ENCODE results near the gene ELK4. TPM values are rescaled to one million over a fixed set of nuclear protein-coding genes. Genes with fewer than 3 reads are reported as not detected.

Gene ELK4
- total and polyA plus RNA-seq, 2 of the 8 experiments (the other 6 are each of a cell fraction or from before 2014, with no cell fraction given), result 2.9 to 26.3 TPM

GRCh38 chr1:205582471-205583291, 49.1 kb downstream of the ELK4 start:
- Histone ChIP-seq H3K23me2 (ENCODE audit: low read depth, low read length) (0 out of 2 replicates have a peak, but pooled peaks cover 2% of the 10 kb centered on the region), H3K27me3 (replicated peaks in 1 of 4; ENCODE audit: control insufficient read depth in 3 of 4, extremely low read depth in 1 of 4, insufficient read depth in 3 of 4, low read length in 3 of 4) (peaks cover 0 to 8% (median 1%) of the 10 kb centered on the region in 4 experiments; a peak in 3 of 7 replicates), H3K4ac (replicated peaks; ENCODE audit: insufficient read length, low read depth, low read length) (no peak overlapping the region), H4K91ac (replicated peaks; ENCODE audit: insufficient read length, low read length) (no peak overlapping the region), H2BK20ac (ENCODE audit: low read length) (no peak overlapping the region), H3K18ac (ENCODE audit: extremely low read depth, low read length) (no peak overlapping the region), H3K4me3 (ENCODE audit: extremely low read depth in 1 of 4, insufficient read depth in 2 of 4, low read depth in 3 of 4, low read length in 4 of 4) (no peak overlapping the region), H3K23ac (ENCODE audit: insufficient read length) (no peak overlapping the region), H2AFZ (ENCODE audit: low read length) (no peak overlapping the region), H3K36me3 (ENCODE audit: control insufficient read depth in 2 of 4, insufficient read depth in 4 of 4, low read length in 3 of 4) (no peaks in the 10 kb centered on the region), H3K4me1 (replicated peaks in 1 of 4; ENCODE audit: control insufficient read depth in 3 of 4, insufficient read depth in 4 of 4, low read length in 3 of 4) (peaks cover 0 to 8% (median 0%) of the 10 kb centered on the region in 4 experiments; a peak in 5 of 7 replicates), H2BK15ac (ENCODE audit: low read length) (no peak overlapping the region), H2BK120ac (replicated peaks; ENCODE audit: low read depth, low read length) (no peak overlapping the region), H3K9me3 (ENCODE audit: insufficient read depth in 2 of 2, low read depth in 1 of 2, low read length in 1 of 2) (no peaks in the 10 kb centered on the region), H3K56ac (replicated peaks; ENCODE audit: insufficient read length, low read depth, low read length) (no peak overlapping the region), H2AK5ac (ENCODE audit: low read depth, low read length) (no peak overlapping the region), H2BK12ac (ENCODE audit: low read depth, low read length) (no peak overlapping the region), H4K8ac (ENCODE audit: extremely low read depth, insufficient read depth, low read length) (no peak overlapping the region), H3K14ac (ENCODE audit: insufficient read length) (no peak overlapping the region), H2BK5ac (ENCODE audit: low read depth, low read length) (no peak overlapping the region), H3K79me2 (ENCODE audit: control insufficient read depth in 1 of 2, insufficient read depth in 2 of 2, low read length in 2 of 2) (no peaks in the 10 kb centered on the region), H3K4me2 (ENCODE audit: insufficient read depth in 1 of 2, low read depth in 2 of 2, low read length in 2 of 2) (no peak overlapping the region), H3K9ac (replicated peaks in 1 of 4; ENCODE audit: extremely low read depth in 1 of 4, low read depth in 3 of 4, low read length in 3 of 4) (no peak overlapping the region), H3K79me1 (ENCODE audit: low read depth, low read length) (no peaks in the 10 kb centered on the region), H3K27ac (ENCODE audit: low read depth, low read length) (no peak overlapping the region), H4K5ac (ENCODE audit: insufficient read length, low read depth, low read length) (no peak overlapping the region), H4K20me1 (replicated peaks in 1 of 2; ENCODE audit: control insufficient read depth in 1 of 2, insufficient read depth in 2 of 2, low read length in 2 of 2) (no peaks in the 10 kb centered on the region)
- DNase-seq (ENCODE audit: low read depth in 1 of 2, low spot score in 2 of 2), result no peak
- no peak for FAIRE-seq
- WGBS, 2 experiments (ENCODE audit: extremely low coverage in 1 of 2, insufficient coverage in 1 of 2, insufficient read length in 1 of 2, insufficient replicate concordance in 2 of 2, low coverage in 1 of 2, low lambda C conversion rate in 2 of 2, missing lambda C conversion rate in 1 of 2), result 95% methylated on average over 6 of the region's 6 CpGs; no CpG with 5 or more reads in 1 of the 2 experiments
- POLR2A ChIA-PET (ENCODE audit: partially characterized antibody), result interaction anchor here (1.6 kb wide), 1 partner anchor 12 kb away, joined by 4 read pairs; no protein-coding TSS in a partner anchor
- TF ChIP-seq HDAC2 (IDR thresholded peaks at IDR 0.05; ENCODE audit: borderline replicate concordance in 1 of 2, low read depth in 2 of 2, low read length in 2 of 2), result no peak
- no peak for TF ChIP-seq POLR2A (IDR thresholded peaks at IDR 0.05; ENCODE audit: control extremely low read depth in 1 of 2, low read depth in 2 of 2, low read length in 2 of 2)
- no peak for TF ChIP-seq CBX8 (IDR thresholded peaks at IDR 0.05; ENCODE audit: borderline replicate concordance, low read depth, low read length)
- no peak for TF ChIP-seq SAP30 (IDR thresholded peaks at IDR 0.05; ENCODE audit: insufficient read depth, insufficient replicate concordance, low read length)
- no peak for TF ChIP-seq BACH1 (IDR thresholded peaks at IDR 0.05; ENCODE audit: low read length)
- CTCF ChIA-PET (ENCODE audit: partially characterized antibody), result interaction anchor here (0.8 to 5.4 kb wide), 9 partner anchors 8 to 202 kb away, joined by 3 to 33 read pairs (median 4); no protein-coding TSS in a partner anchor
